K562 (cell line): ENCODE data around the gene GPRIN1. TPM values are rescaled to one million over a fixed set of nuclear protein-coding genes. Genes with fewer than 3 reads are reported as not detected.

ENCODE experiments used
- ATAC-seq: fragments of 200-7000 bp; cut with Tn5 transposase; 3 replicates; pipeline ENCODE4 v1.9.1; 2020; ENCODE audit warnings: moderate library complexity
- BruUV-seq: library from RNA; stranded (reverse); fragments of 400-500 nt; replicated peaks from 2 replicates; lab custom pipeline; 2021; lab: Mats Ljungman, UMichigan
- CTCF ChIA-PET: fragments of 300-600 bp; formaldehyde crosslinking; extraction: SDS; loops from one replicate; lab custom pipeline; 2021; ENCODE audit warnings: low intra/inter-chr PET ratio; lab: Yijun Ruan, JAX
- POLR2A ChIA-PET: fragments of 300-600, 350-650 bp; sonication (Branson Sonifier 250); formaldehyde crosslinking; extraction: SDS; loops from one replicate; lab custom pipeline; 2021; ENCODE audit warnings: antibody characterized with exemption, inconsistent platforms; lab: Yijun Ruan, JAX
- DNase-seq, 4 experiments: peaks; one replicate each; pipeline versions ENCODE4 v3.0.0 to v3.0.0-alpha.2; 2011 to 2018; ENCODE audit warnings: low spot score in 3 of 4, mixed read lengths in 3 of 4; ENCODE audit errors: extremely low read depth in 1 of 4
- FAIRE-seq: peaks from 2 replicates; lab custom pipeline; 2011; peaks lifted over from hg19 to GRCh38; lab: Jason Lieb, UNC
- H2AFZ ChIP-seq: 2 replicates; pipeline ENCODE4 v1.6.0; 2011; ENCODE audit warnings: low read depth, low read length, control low read depth, inconsistent platforms
- H3K27ac ChIP-seq: fragments of 200-600 bp; 3 replicates; pipeline ENCODE4 v1.8.0; 2011; ENCODE audit warnings: low read depth, mild to moderate bottlenecking, control low read depth, inconsistent platforms, low read length, moderate library complexity, mixed read lengths; ENCODE audit errors: extremely low read depth
- H3K27me3 ChIP-seq, 2 experiments: fragments of 300-600 bp in 1 of 2; 2 replicates in 1 of 2; 3 replicates in 1 of 2; pipeline versions ENCODE4 v1.6.0 to v1.8.0; 2011; ENCODE audit warnings: inconsistent platforms in 2 of 2, low read length in 2 of 2, mild to moderate bottlenecking in 1 of 2, mixed read lengths in 1 of 2, moderate library complexity in 1 of 2; ENCODE audit not compliant: control insufficient read depth in 2 of 2, insufficient read depth in 2 of 2
- H3K36me3 ChIP-seq: fragments of 300-600 bp; 3 replicates; pipeline ENCODE4 v1.8.0; 2011; ENCODE audit warnings: mild to moderate bottlenecking, low read length, inconsistent platforms; ENCODE audit not compliant: control insufficient read depth, insufficient read depth
- H3K4me1 ChIP-seq, 2 experiments: fragments of 200-600 bp in 1 of 2; replicated peaks in 1 of 2; 2 replicates in 1 of 2; 3 replicates in 1 of 2; pipeline versions ENCODE4 v1.5.1 to v1.8.0; 2011; ENCODE audit warnings: inconsistent platforms in 2 of 2, low read length in 2 of 2, mild to moderate bottlenecking in 1 of 2, mixed read lengths in 1 of 2, moderate library complexity in 1 of 2; ENCODE audit not compliant: control insufficient read depth in 2 of 2, insufficient read depth in 2 of 2
- H3K4me2 ChIP-seq: 2 replicates; pipeline ENCODE4 v1.6.1; 2011; ENCODE audit warnings: low read length, control low read depth, inconsistent platforms, mixed read lengths; ENCODE audit not compliant: insufficient read depth
- H3K4me3 ChIP-seq: fragments of 200-600 bp; sonication (generic), shearing (Covaris generic); 2 replicates; pipeline ENCODE4 v1.5.1; 2016; ENCODE audit warnings: control low read depth, inconsistent platforms
- H3K79me2 ChIP-seq: fragments of 200-600 bp; 3 replicates; pipeline ENCODE4 v1.8.0; 2011; ENCODE audit warnings: low read length, inconsistent platforms; ENCODE audit not compliant: control insufficient read depth, insufficient read depth
- H3K9ac ChIP-seq, 2 experiments: 2 replicates each; pipeline versions ENCODE4 v1.6.0 to v1.6.1; 2011; ENCODE audit warnings: low read depth in 2 of 2, low read length in 2 of 2, control low read depth in 1 of 2, inconsistent platforms in 1 of 2, mild to moderate bottlenecking in 1 of 2, mixed read lengths in 1 of 2; ENCODE audit not compliant: insufficient read depth in 1 of 2
- H3K9me1 ChIP-seq: one replicate; pipeline ENCODE4 v1.6.0; 2011; ENCODE audit warnings: inconsistent platforms, mild to moderate bottlenecking, low read length, moderate library complexity; ENCODE audit not compliant: control insufficient read depth, insufficient read depth
- H3K9me3 ChIP-seq: replicated peaks from 2 replicates; pipeline ENCODE4 v1.5.1; 2011; ENCODE audit warnings: low read depth, low read length, inconsistent platforms; ENCODE audit not compliant: control insufficient read depth, insufficient read depth
- H4K20me1 ChIP-seq: replicated peaks from 2 replicates; pipeline ENCODE4 v1.6.1; 2011; ENCODE audit warnings: low read length, inconsistent platforms, mixed read lengths; ENCODE audit not compliant: control insufficient read depth, insufficient read depth
- CBX8 ChIP-seq: fragments of 200-600 bp; sonication (generic); IDR thresholded peaks from 2 replicates; pipeline ENCODE4 v1.6.1; 2012; ENCODE audit warnings: borderline replicate concordance, mixed run types, low read depth, mild to moderate bottlenecking, moderate library complexity, mixed read lengths, low read length, control low read depth, inconsistent platforms; ENCODE audit not compliant: poor library complexity, severe bottlenecking; ENCODE audit errors: extremely low read depth
- CHAMP1 ChIP-seq: fragments of 450-650 bp; IDR thresholded peaks from 2 replicates; pipeline ENCODE4 v1.6.1; 2016; ENCODE audit warnings: mild to moderate bottlenecking
- CHD1 ChIP-seq: fragments of 200-600 bp; sonication (generic); IDR thresholded peaks from one replicate; pipeline ENCODE4 v1.6.1; 2012; ENCODE audit warnings: mild to moderate bottlenecking, moderate library complexity, low read length, inconsistent platforms
- MAFK ChIP-seq: IDR thresholded peaks from 2 replicates; pipeline ENCODE4 v1.6.1; 2011; ENCODE audit warnings: low read length, improper control_type of control experiment
- MAZ ChIP-seq, 2 experiments: fragments of 450-650 bp in 1 of 2; sonication (generic) in 1 of 2; formaldehyde crosslinking; IDR thresholded peaks in 1 of 2; conservative IDR thresholded peaks in 1 of 2; 2 replicates each; pipeline versions ENCODE4 v1.4.0 to v1.5.0; 2020; ENCODE audit warnings: mild to moderate bottlenecking in 1 of 2, missing genetic modification reagents in 1 of 2
- POLR3A ChIP-seq: IDR thresholded peaks from 2 replicates; pipeline ENCODE4 v1.6.1; 2011; ENCODE audit warnings: borderline replicate concordance, mild to moderate bottlenecking, moderate library complexity; ENCODE audit not compliant: insufficient read length, insufficient read depth; ENCODE audit errors: extremely low read depth
- SIN3B ChIP-seq: fragments of 450-650 bp; IDR thresholded peaks from 2 replicates; pipeline ENCODE4 v1.6.1; 2017; ENCODE audit warnings: low read depth, mild to moderate bottlenecking, moderate library complexity
- SREBF2 ChIP-seq: sonication (generic); formaldehyde crosslinking; IDR thresholded peaks from 2 replicates; pipeline ENCODE4 v1.4.0; 2020; ENCODE audit warnings: mild to moderate bottlenecking, missing genetic modification reagents
- ZBTB11 ChIP-seq, 3 experiments: fragments of 200-800 bp in 1 of 3; fragments of 250-450 bp in 1 of 3; fragments of 450-650 bp in 1 of 3; sonication (Bioruptor Pico) in 1 of 3; sonication (Bioruptor generic) in 1 of 3; formaldehyde crosslinking in 1 of 3; IDR thresholded peaks; 2 replicates each; pipeline versions ENCODE4 v1.6.1 to v1.8.0; 2016 to 2022; ENCODE audit warnings: mild to moderate bottlenecking in 2 of 3, missing genetic modification characterization in 2 of 3, missing compliant biosample characterization in 1 of 3, moderate library complexity in 1 of 3
- ZNF146 ChIP-seq: IDR thresholded peaks from one replicate; pipeline ENCODE4 v1.6.1; 2018; ENCODE audit warnings: missing compliant biosample characterization; ENCODE audit not compliant: unreplicated experiment
- ZNF253 ChIP-seq: fragments of 250-450 bp; sonication (Bioruptor Pico); conservative IDR thresholded peaks from 2 replicates; pipeline ENCODE4 v1.6.1; 2021; ENCODE audit warnings: mild to moderate bottlenecking
- WGBS: fragments of 100-300 bp; shearing (Covaris generic); methylation state at CpG from one replicate; pipeline ENCODE4 v1.1.6; 2016; ENCODE audit warnings: low coverage, mixed read lengths; ENCODE audit not compliant: insufficient coverage; ENCODE audit errors: missing lambda C conversion rate; 5-methylcytosine and 5-hydroxymethylcytosine counted together
- in situ Hi-C: fragments of 300-500 bp; cut with MboI; formaldehyde crosslinking; loops from 4 replicates; pipeline ENCODE4 v1.15.0; 2018; ENCODE audit warnings: inconsistent platforms, mixed read lengths
- intact Hi-C: fragments of 100-400 bp; cut with micrococcal nuclease; formaldehyde crosslinking; loops from 2 replicates; pipeline ENCODE4 v1.14.2; 2022
- polyA plus RNA-seq, 8 experiments: library from polyadenylated mRNA; depleted of rRNA in 4 of 8; stranded (reverse) in 5 of 8; unstranded in 3 of 8; fragments of >200 nt; fragmentation: Nextera tagmentation in 2 of 8; fragmentation: Illumina TruSeq in 1 of 8; extraction: Ambion mirVana in 2 of 8; extraction: Trizol in 1 of 8; gene quantifications; 2 replicates each; pipeline versions ENCODE4 v1.2.1 to v1.2.3, GENCODE V29; 2011 to 2014; ENCODE audit warnings: inconsistent platforms in 1 of 8, missing spikeins in 1 of 8
- total RNA-seq, 7 experiments: library from RNA; depleted of rRNA in 6 of 7; stranded (reverse); fragments of >200 nt in 6 of 7; fragmentation: Illumina TruSeq in 2 of 7; extraction: Trizol in 2 of 7; gene quantifications; 2 replicates each; pipeline versions ENCODE4 v1.2.1 to v1.2.3, GENCODE V29; 2011 to 2021; ENCODE audit warnings: low replicate concordance in 1 of 7
- TF ChIP-seq, protein P1 (sequence below): fragments of 250-450 bp; sonication (Bioruptor Pico); IDR thresholded peaks from 2 replicates; pipeline ENCODE4 v1.5.0; 2020; ENCODE audit warnings: mild to moderate bottlenecking, borderline replicate concordance

Gene GPRIN1
- total and polyA plus RNA-seq, 9 of the 15 experiments (the other 6 are each of a cell fraction or from before 2014, with no cell fraction given), result 0.15 to 11.6 (median 4.4) TPM

DNA sequence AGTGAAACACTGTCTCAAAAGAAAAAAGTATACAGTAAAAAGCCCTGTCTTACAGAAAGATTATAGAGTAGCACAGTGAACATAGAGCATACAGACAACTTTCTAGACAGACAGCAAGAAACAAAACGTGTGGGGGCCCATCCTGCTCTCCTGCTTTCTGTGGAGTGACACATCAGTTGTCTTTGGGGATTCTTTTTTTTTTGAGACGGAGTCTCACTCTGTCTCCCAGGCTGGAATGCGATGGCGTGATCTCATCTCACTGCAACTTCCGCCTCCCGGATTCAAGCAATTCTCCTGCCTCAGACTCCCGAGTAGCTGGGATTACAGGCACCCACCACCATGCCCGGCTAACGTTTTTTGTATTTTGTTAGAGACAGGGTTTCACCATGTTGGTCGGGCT is 46.0 kb downstream of the GPRIN1 start:
- WGBS, result 47% methylated on average over 9 of the region's 10 CpGs
- CTCF ChIA-PET, result no interaction called here
- H3K36me3 ChIP-seq, result no peaks in the 10 kb centered on the region

More for the DNA sequence above, 46.0 kb downstream of the GPRIN1 start:
- Histone ChIP-seq H3K79me2 (no peaks in the 10 kb centered on the region), H2AFZ (no peak overlapping the region), H3K27me3 (peaks cover 12 to 53% of the 10 kb centered on the region in 2 experiments; a peak in 4 of 5 replicates), H3K27ac (no peak overlapping the region), H3K4me1 (peaks cover 0 to 16% of the 10 kb centered on the region in 2 experiments; a peak in 3 of 5 replicates), H3K4me2 (no peak overlapping the region), H3K9me3 (no peaks in the 10 kb centered on the region), H3K9ac (no peak overlapping the region), H4K20me1 (0 out of 2 replicates have a peak, but pooled peaks cover 9% of the 10 kb centered on the region), H3K4me3 (no peak overlapping the region), H3K9me1 (no peaks in the 10 kb centered on the region)
- TF ChIP-seq ZBTB11 (CRISPR knock-in tag; IDR thresholded peaks at IDR 0.05), result no peak
- TF ChIP-seq SREBF2 (CRISPR knock-in tag), result no peak
- no peak for TF ChIP-seq SIN3B
- no peak for TF ChIP-seq CHD1
- TF ChIP-seq, protein P1, sequence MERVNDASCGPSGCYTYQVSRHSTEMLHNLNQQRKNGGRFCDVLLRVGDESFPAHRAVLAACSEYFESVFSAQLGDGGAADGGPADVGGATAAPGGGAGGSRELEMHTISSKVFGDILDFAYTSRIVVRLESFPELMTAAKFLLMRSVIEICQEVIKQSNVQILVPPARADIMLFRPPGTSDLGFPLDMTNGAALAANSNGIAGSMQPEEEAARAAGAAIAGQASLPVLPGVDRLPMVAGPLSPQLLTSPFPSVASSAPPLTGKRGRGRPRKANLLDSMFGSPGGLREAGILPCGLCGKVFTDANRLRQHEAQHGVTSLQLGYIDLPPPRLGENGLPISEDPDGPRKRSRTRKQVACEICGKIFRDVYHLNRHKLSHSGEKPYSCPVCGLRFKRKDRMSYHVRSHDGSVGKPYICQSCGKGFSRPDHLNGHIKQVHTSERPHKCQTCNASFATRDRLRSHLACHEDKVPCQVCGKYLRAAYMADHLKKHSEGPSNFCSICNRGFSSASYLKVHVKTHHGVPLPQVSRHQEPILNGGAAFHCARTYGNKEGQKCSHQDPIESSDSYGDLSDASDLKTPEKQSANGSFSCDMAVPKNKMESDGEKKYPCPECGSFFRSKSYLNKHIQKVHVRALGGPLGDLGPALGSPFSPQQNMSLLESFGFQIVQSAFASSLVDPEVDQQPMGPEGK (CRISPR knock-in tag), result no peak
- TF ChIP-seq CBX8, result no peak
- TF ChIP-seq MAZ (CRISPR knock-in tag; conservative IDR thresholded peaks at IDR 0.05 in 1 of 2, IDR thresholded peaks at IDR 0.05 in 1 of 2), result no peak
- TF ChIP-seq MAFK, result no peak
- TF ChIP-seq ZNF253 (CRISPR knock-in tag), result no peak
- no peak for TF ChIP-seq POLR3A
- no peak for TF ChIP-seq CHAMP1
- no peak for TF ChIP-seq ZNF146 (CRISPR knock-in tag)
- no TSS peak for BruUV-seq
- FAIRE-seq (no peak), DNase-seq (no peak), ATAC-seq (no peak)
- POLR2A ChIA-PET, result interaction anchor here (2.0 kb wide), 1 partner anchor 27 kb away, joined by 4 read pairs; the partner anchor contains the start of gene RNF44
- intact Hi-C loops (no loop called here), in situ Hi-C loops (no loop called here)
